Measurements from ENCODE around the gene ADGRG6.

DNA sequence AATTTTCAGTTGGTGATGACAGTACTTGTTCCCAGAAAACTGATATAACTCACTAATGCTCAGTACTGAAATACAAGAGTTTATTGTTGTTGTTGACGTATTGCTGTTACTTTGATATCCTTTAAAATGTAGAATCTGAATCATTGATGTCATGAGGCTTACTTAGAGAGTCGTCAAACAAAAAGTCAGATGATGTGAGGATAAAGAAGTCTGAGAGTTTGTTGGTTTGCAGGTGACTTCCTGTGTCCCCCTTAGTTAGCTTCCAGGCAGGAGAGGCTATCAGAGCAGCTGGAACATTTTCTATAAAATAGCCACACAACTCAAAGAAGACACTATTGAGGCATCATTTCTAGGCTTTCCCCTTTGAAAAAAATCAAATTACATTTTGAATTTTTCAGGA is 97.9 kb downstream of the ADGRG6 start:
- TF ChIP-seq EZH2 (IDR thresholded peaks at IDR 0.05; ENCODE audit: insufficient read depth, poor library complexity, severe bottlenecking), result no peak
- TF ChIP-seq EZH2phosphoT487 (IDR thresholded peaks at IDR 0.05; ENCODE audit: insufficient read depth, low read depth), result no peak
